Esophagus squamous epithelium (tissue), 4 donors: ENCODE results near the gene SPACDR.

Experiments used
- POLR2A ChIP-seq, 4 donors: fragments of 450-650 bp; IDR thresholded peaks; one replicate each; pipeline ENCODE4 v1.6.1; 2017; ENCODE audit warnings: antibody characterized with exemption in 4 of 4, mild to moderate bottlenecking in 4 of 4, moderate library complexity in 3 of 4
- TF ChIP-seq, protein P1 (sequence below), 6 experiments: fragments of 450-650 bp in 4 of 6; fragments of 200-600 bp in 2 of 6; sonication (generic) in 2 of 6; IDR thresholded peaks; one replicate each; pipeline ENCODE4 v1.5.1; 2016 to 2019; ENCODE audit warnings: antibody characterized with exemption in 6 of 6, mild to moderate bottlenecking in 4 of 6, moderate library complexity in 4 of 6

- TF ChIP-seq, protein P1, sequence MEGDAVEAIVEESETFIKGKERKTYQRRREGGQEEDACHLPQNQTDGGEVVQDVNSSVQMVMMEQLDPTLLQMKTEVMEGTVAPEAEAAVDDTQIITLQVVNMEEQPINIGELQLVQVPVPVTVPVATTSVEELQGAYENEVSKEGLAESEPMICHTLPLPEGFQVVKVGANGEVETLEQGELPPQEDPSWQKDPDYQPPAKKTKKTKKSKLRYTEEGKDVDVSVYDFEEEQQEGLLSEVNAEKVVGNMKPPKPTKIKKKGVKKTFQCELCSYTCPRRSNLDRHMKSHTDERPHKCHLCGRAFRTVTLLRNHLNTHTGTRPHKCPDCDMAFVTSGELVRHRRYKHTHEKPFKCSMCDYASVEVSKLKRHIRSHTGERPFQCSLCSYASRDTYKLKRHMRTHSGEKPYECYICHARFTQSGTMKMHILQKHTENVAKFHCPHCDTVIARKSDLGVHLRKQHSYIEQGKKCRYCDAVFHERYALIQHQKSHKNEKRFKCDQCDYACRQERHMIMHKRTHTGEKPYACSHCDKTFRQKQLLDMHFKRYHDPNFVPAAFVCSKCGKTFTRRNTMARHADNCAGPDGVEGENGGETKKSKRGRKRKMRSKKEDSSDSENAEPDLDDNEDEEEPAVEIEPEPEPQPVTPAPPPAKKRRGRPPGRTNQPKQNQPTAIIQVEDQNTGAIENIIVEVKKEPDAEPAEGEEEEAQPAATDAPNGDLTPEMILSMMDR (IDR thresholded peaks at IDR 0.05) = no peak
- no peak for TF ChIP-seq POLR2A (IDR thresholded peaks at IDR 0.05)
These were observed 8.2 kb upstream of the SPACDR start for GRCh38 chr7:100472121-100472851.
